ENCODE measurements around the gene HYAL2.

The HYAL2 gene

GRCh38 chr3:50350527-50351322, 28.2 kb upstream of the HYAL2 start, which contains the start of the genes CYB561D2 and NPRL2:
Gene CYB561D2, plus strand, starts transcription at chr3:50350862. Its CDS starts 572 bp downstream, at chr3:50351434.
Gene NPRL2, minus strand, starts transcription at chr3:50350775. Its CDS starts 123 bp downstream, at chr3:50350652.
- DNase-seq = peak; percentile 100

- no peak for DNase-seq
Measured at GRCh38 chr3:50350213-50350526, 27.6 kb upstream of the HYAL2 start.

GRCh38 chr3:50347187-50347813, 24.8 kb upstream of the HYAL2 start:
- DNase-seq = peak; percentile 78

GRCh38 chr3:50345586-50346234, 23.2 kb upstream of the HYAL2 start, which contains the start of gene ZMYND10:
Gene ZMYND10, minus strand, starts transcription at chr3:50345732. Its CDS starts 153 bp downstream, at chr3:50345579.
- peak; percentile 75 for DNase-seq

- no peak for DNase-seq
Measured at GRCh38 chr3:50345008-50345407, 22.5 kb upstream of the HYAL2 start.

- no peak for DNase-seq
Measured at GRCh38 chr3:50342813-50343633, 20.5 kb upstream of the HYAL2 start.

GRCh38 chr3:50341996-50342650, 19.6 kb upstream of the HYAL2 start:
- DNase-seq = no peak

- DNase-seq = no peak
Measured at GRCh38 chr3:50341537-50341936, 19.0 kb upstream of the HYAL2 start.

GRCh38 chr3:50340448-50341329, 18.1 kb upstream of the HYAL2 start, which contains the start of gene RASSF1:
Gene RASSF1, minus strand, starts transcription at chr3:50340836. Its CDS starts 31 bp downstream, at chr3:50340805.
- DNase-seq = peak; percentile 69

- DNase-seq = no peak
Measured at GRCh38 chr3:50340147-50340447, 17.6 kb upstream of the HYAL2 start.

GRCh38 chr3:50339485-50340146, 17.1 kb upstream of the HYAL2 start:
- no peak for DNase-seq

GRCh38 chr3:50338965-50339364, 16.4 kb upstream of the HYAL2 start:
- DNase-seq = no peak

GRCh38 chr3:50337175-50337861, 14.8 kb upstream of the HYAL2 start:
- peak; percentile 96 for DNase-seq

- DNase-seq = no peak
Measured at GRCh38 chr3:50336452-50337174, 14.1 kb upstream of the HYAL2 start.

GRCh38 chr3:50334339-50335075, 12.0 kb upstream of the HYAL2 start:
- DNase-seq = no peak

- no peak for DNase-seq
Measured at GRCh38 chr3:50333744-50334328, 11.3 kb upstream of the HYAL2 start.

- no peak for DNase-seq
Measured at GRCh38 chr3:50331364-50331907, 8.9 kb upstream of the HYAL2 start.

- no peak for DNase-seq
Measured at GRCh38 chr3:50330330-50330729, 7.8 kb upstream of the HYAL2 start.
